Stimulated activated CD8-positive, alpha-beta memory T cell treated with anti-CD3 and anti-CD28 coated beads, Interleukin-12 subunit alpha, Interleukin-12 subunit beta, amount 100 ng/mL, for 4 hours (primary cell): ENCODE results near the gene TCFL5.
A peak's percentile ranks its signal among the peaks of the same experiment; 100 is the strongest.
"Not testable (repeated sequence)": the region's sequence is repeated elsewhere in the genome, so short reads cannot be mapped to it uniquely, and the experiment has no call there.

Experiments
- DNase-seq: peaks from one replicate; pipeline ENCODE4 v3.0.0-alpha.2; 2020; ENCODE audit warnings: low read depth

TCFL5 gene

GRCh38 chr20:62880147-62880934, 18.7 kb upstream of the TCFL5 start:
- DNase-seq, result no peak

- no peak for DNase-seq
These were observed 17.9 kb upstream of the TCFL5 start for GRCh38 chr20:62879275-62880146.

- DNase-seq, result no peak
These were observed 16.8 kb upstream of the TCFL5 start for GRCh38 chr20:62878244-62879038.

GRCh38 chr20:62876902-62877816, 15.5 kb upstream of the TCFL5 start:
- no peak for DNase-seq

- no peak for DNase-seq
These were observed 14.9 kb upstream of the TCFL5 start for GRCh38 chr20:62876501-62876901.

- DNase-seq, result no peak
These were observed 14.1 kb upstream of the TCFL5 start for GRCh38 chr20:62875419-62876361.

GRCh38 chr20:62874964-62875344, 13.3 kb upstream of the TCFL5 start:
- DNase-seq, result no peak

GRCh38 chr20:62873681-62874031, 12.0 kb upstream of the TCFL5 start:
- DNase-seq, result not testable (repeated sequence)

- no peak for DNase-seq
These were observed 11.7 kb upstream of the TCFL5 start for GRCh38 chr20:62873280-62873679.

- DNase-seq, result no peak
These were observed 11.2 kb upstream of the TCFL5 start for GRCh38 chr20:62872862-62873261.

- DNase-seq, result no peak
These were observed 10.7 kb upstream of the TCFL5 start for GRCh38 chr20:62872184-62872847.

GRCh38 chr20:62864207-62864606, 2.6 kb upstream of the TCFL5 start:
- DNase-seq, result no peak

- peak; percentile 12 for DNase-seq
These were observed 514 bp downstream of the TCFL5 start for GRCh38 chr20:62860924-62861691.

- DNase-seq, result no peak
These were observed 1.2 kb downstream of the TCFL5 start for GRCh38 chr20:62860391-62860923.

GRCh38 chr20:62859721-62860120, 1.9 kb downstream of the TCFL5 start:
- DNase-seq, result no peak

GRCh38 chr20:62858058-62858830, 3.4 kb downstream of the TCFL5 start:
- DNase-seq, result no peak

GRCh38 chr20:62856931-62857619, 4.5 kb downstream of the TCFL5 start:
- DNase-seq, result no peak
